GM23338 (cell line): ENCODE data around the gene MICAL2. TPM values are rescaled to one million over a fixed set of nuclear protein-coding genes. Genes with fewer than 3 reads are reported as not detected.

Source experiments
- ATAC-seq: fragments of 200-7000 bp; cut with Tn5 transposase; 3 replicates; pipeline ENCODE4 v1.9.1; 2020
- DNase-seq: peaks from one replicate; pipeline ENCODE4 v3.0.0-alpha.2; 2015; ENCODE audit warnings: low spot score
- H2AFZ ChIP-seq: fragments of 200-600 bp; sonication (generic); 2 replicates; pipeline ENCODE4 v1.8.0; 2016; ENCODE audit warnings: antibody characterized with exemption, mild to moderate bottlenecking, moderate library complexity
- H3F3A ChIP-seq: fragments of 200-600 bp; sonication (generic); replicated peaks from 2 replicates; pipeline ENCODE4 v1.8.0; 2017; ENCODE audit warnings: antibody characterized with exemption, mixed run types, low read depth
- H3K27ac ChIP-seq: fragments of 200-600 bp; sonication (generic); 2 replicates; pipeline ENCODE4 v1.6.1; 2016; ENCODE audit warnings: low read depth
- H3K27me3 ChIP-seq: fragments of 200-600 bp; sonication (generic); 2 replicates; pipeline ENCODE4 v1.8.0; 2016; ENCODE audit warnings: mild to moderate bottlenecking, mixed run types, moderate library complexity; ENCODE audit not compliant: insufficient read depth
- H3K36me3 ChIP-seq: fragments of 200-600 bp; sonication (generic); 2 replicates; pipeline ENCODE4 v1.8.0; 2016; ENCODE audit warnings: mild to moderate bottlenecking; ENCODE audit not compliant: insufficient read depth
- H3K4me1 ChIP-seq: fragments of 200-600 bp; sonication (generic); 2 replicates; pipeline ENCODE4 v1.8.0; 2016; ENCODE audit warnings: mild to moderate bottlenecking, moderate library complexity; ENCODE audit not compliant: insufficient read depth
- H3K4me2 ChIP-seq: fragments of 200-600 bp; sonication (generic); 2 replicates; pipeline ENCODE4 v1.7.1; 2017; ENCODE audit warnings: mixed run types
- H3K4me3 ChIP-seq: fragments of 200-600 bp; sonication (generic); 2 replicates; pipeline ENCODE4 v1.6.1; 2016; ENCODE audit warnings: mixed run types
- H3K79me2 ChIP-seq: fragments of 200-600 bp; sonication (generic); replicated peaks from 2 replicates; pipeline ENCODE4 v1.8.0; 2017; ENCODE audit warnings: mild to moderate bottlenecking; ENCODE audit not compliant: insufficient read depth
- H3K9me2 ChIP-seq: fragments of 200-600 bp; sonication (generic); 2 replicates; pipeline ENCODE4 v1.8.0; 2017; ENCODE audit not compliant: insufficient read depth
- H4K20me1 ChIP-seq: fragments of 200-600 bp; sonication (generic); replicated peaks from 2 replicates; pipeline ENCODE4 v1.8.0; 2017; ENCODE audit warnings: mild to moderate bottlenecking; ENCODE audit not compliant: insufficient read depth
- H3K27ac Mint-ChIP-seq: 2 replicates; pipeline ENCODE4 v1.8.0; 2020; ENCODE audit warnings: inconsistent platforms, mild to moderate bottlenecking, moderate library complexity, mixed read lengths
- H3K27me3 Mint-ChIP-seq: 3 replicates; pipeline ENCODE4 v1.8.0; 2022; ENCODE audit warnings: low read depth, mild to moderate bottlenecking, moderate library complexity, mixed read lengths, inconsistent platforms; ENCODE audit not compliant: insufficient read depth, poor library complexity
- H3K36me3 Mint-ChIP-seq: 3 replicates; pipeline ENCODE4 v1.8.0; 2021; ENCODE audit warnings: low read depth, mild to moderate bottlenecking, inconsistent platforms, moderate library complexity, mixed read lengths
- H3K4me1 Mint-ChIP-seq: 3 replicates; pipeline ENCODE4 v1.8.0; 2020; ENCODE audit warnings: mild to moderate bottlenecking, inconsistent platforms, mixed read lengths
- H3K4me3 Mint-ChIP-seq: 3 replicates; pipeline ENCODE4 v1.8.0; 2021; ENCODE audit warnings: moderate library complexity, mild to moderate bottlenecking, inconsistent platforms, mixed read lengths
- H3K9me3 Mint-ChIP-seq: 3 replicates; pipeline ENCODE4 v1.8.0; 2020; ENCODE audit warnings: moderate library complexity, mild to moderate bottlenecking, inconsistent platforms, mixed read lengths
- CREB1 ChIP-seq: fragments of 250-450 bp; sonication (Bioruptor Pico); IDR thresholded peaks from 2 replicates; pipeline ENCODE4 v1.5.0; 2020; ENCODE audit warnings: low read depth, mild to moderate bottlenecking, moderate library complexity
- CTCF ChIP-seq, 2 experiments: fragments of 200-600 bp in 1 of 2; sonication (generic) in 1 of 2; conservative IDR thresholded peaks; 2 replicates each; pipeline versions ENCODE4 v1.5.1 to v1.6.1; 2016 to 2017; ENCODE audit warnings: antibody characterized with exemption in 2 of 2, low read depth in 2 of 2, mild to moderate bottlenecking in 2 of 2, moderate library complexity in 1 of 2
- ETS1 ChIP-seq: IDR thresholded peaks from 2 replicates; pipeline ENCODE4 v1.6.1; 2016; ENCODE audit warnings: antibody characterized with exemption
- EZH2 ChIP-seq: fragments of 200-600 bp; sonication (generic); IDR thresholded peaks from one replicate; pipeline ENCODE4 v1.8.0; 2017; ENCODE audit warnings: antibody characterized with exemption, mild to moderate bottlenecking, low read depth; ENCODE audit not compliant: unreplicated experiment
- EZH2phosphoT487 ChIP-seq: fragments of 200-600 bp; sonication (generic); IDR thresholded peaks from one replicate; pipeline ENCODE4 v1.8.1; 2018; ENCODE audit warnings: antibody characterized with exemption; ENCODE audit not compliant: unreplicated experiment
- JUNB ChIP-seq: IDR thresholded peaks from one replicate; pipeline ENCODE4 v1.6.1; 2016; ENCODE audit warnings: antibody characterized with exemption; ENCODE audit not compliant: unreplicated experiment
- NANOG ChIP-seq: IDR thresholded peaks from 2 replicates; pipeline ENCODE4 v1.6.1; 2016; ENCODE audit warnings: antibody characterized with exemption, borderline replicate concordance
- POLR2AphosphoS5 ChIP-seq: IDR thresholded peaks from 2 replicates; pipeline ENCODE4 v1.6.1; 2016; ENCODE audit warnings: antibody characterized with exemption, low read depth
- REST ChIP-seq: IDR thresholded peaks from one replicate; pipeline ENCODE4 v1.6.1; 2018; ENCODE audit warnings: antibody characterized with exemption; ENCODE audit not compliant: unreplicated experiment
- STAT1 ChIP-seq: IDR thresholded peaks from one replicate; pipeline ENCODE4 v1.6.1; 2016; ENCODE audit warnings: antibody characterized with exemption; ENCODE audit not compliant: unreplicated experiment
- ZNF114 ChIP-seq: fragments of 250-450 bp; sonication (Bioruptor Pico); IDR thresholded peaks from 2 replicates; pipeline ENCODE4 v1.5.0; 2020; ENCODE audit warnings: mild to moderate bottlenecking, moderate library complexity
- ZNF331 ChIP-seq: fragments of 250-450 bp; sonication (Bioruptor Pico); IDR thresholded peaks from 2 replicates; pipeline ENCODE4 v1.5.0; 2020; ENCODE audit warnings: low read depth, mild to moderate bottlenecking, moderate library complexity
- ZNF462 ChIP-seq: fragments of 250-450 bp; sonication (Bioruptor Pico); IDR thresholded peaks from 2 replicates; pipeline ENCODE4 v1.5.0; 2020; ENCODE audit warnings: mild to moderate bottlenecking, moderate library complexity
- polyA plus RNA-seq: library from polyadenylated mRNA; unstranded; fragments of >200 nt; fragmentation: Nextera tagmentation; extraction: Ambion mirVana; gene quantifications from 2 replicates; pipeline ENCODE4 v1.2.1, GENCODE V29; 2016
- total RNA-seq: library from RNA; depleted of rRNA; stranded (reverse); fragments of >200 nt; shearing (Covaris generic); gene quantifications from 2 replicates; pipeline ENCODE4 v1.2.3, GENCODE V29; 2014

Gene MICAL2
- total and polyA plus RNA-seq, 2 experiments from 2014 or later = 0.66 to 1.4 TPM

GRCh38 chr11:12266132-12266531 is 155.7 kb downstream of the MICAL2 start:
- Histone ChIP-seq H3F3A (no peaks in the 10 kb centered on the region), H3K4me1 (no peaks in the 10 kb centered on the region), H2AFZ (no peak overlapping the region), H3K4me2 (no peak overlapping the region), H3K4me3 (no peak overlapping the region), H3K27ac (no peak overlapping the region), H3K27me3 (no peaks in the 10 kb centered on the region), H3K36me3 (no peaks in the 10 kb centered on the region), H4K20me1 (no peaks in the 10 kb centered on the region), H3K9me2 (no peaks in the 10 kb centered on the region), H3K79me2 (no peaks in the 10 kb centered on the region)
- Mint-ChIP-seq H3K36me3 (no peaks in the 10 kb centered on the region), H3K27me3 (peaks cover 6% of the 10 kb centered on the region), H3K4me3 (no peak overlapping the region), H3K4me1 (peaks cover 5% of the 10 kb centered on the region; the same call in 2 of the 3 replicates), H3K9me3 (no peaks in the 10 kb centered on the region), H3K27ac (no peak overlapping the region)
- no peak for DNase-seq
- TF ChIP-seq CREB1 (CRISPR knock-in tag) = no peak
- no peak for TF ChIP-seq EZH2phosphoT487
- no peak for TF ChIP-seq STAT1
- TF ChIP-seq NANOG = no peak
- no peak for TF ChIP-seq EZH2
- TF ChIP-seq CTCF (conservative IDR thresholded peaks at IDR 0.05; ENCODE audit: low read depth in 2 of 2) = no peak
- no peak for TF ChIP-seq ZNF462
- no peak for TF ChIP-seq ZNF331
- TF ChIP-seq JUNB = no peak
- TF ChIP-seq REST = no peak
- TF ChIP-seq ZNF114 (CRISPR knock-in tag) = no peak
- no peak for TF ChIP-seq POLR2AphosphoS5
- TF ChIP-seq ETS1 = no peak
- ATAC-seq = no peak
